HEK293 (cell line): Measurements from ENCODE around the gene SYDE2.

Source experiments
- CTCF ChIA-PET: fragments of 350-600 bp; formaldehyde crosslinking; extraction: SDS; loops from one replicate; lab custom pipeline; 2021; ENCODE audit warnings: antibody characterized with exemption; lab: Yijun Ruan, JAX
- POLR2A ChIA-PET: fragments of 300-600 bp; formaldehyde crosslinking; extraction: SDS; loops from one replicate; lab custom pipeline; 2020; ENCODE audit warnings: antibody characterized with exemption, inconsistent platforms; lab: Yijun Ruan, JAX
- H3K27ac ChIP-seq: fragments of 200-500 bp; sonication (Bioruptor generic); 2 replicates; pipeline ENCODE4 v1.5.1; 2014; ENCODE audit warnings: low read depth, low read length, control low read depth, inconsistent platforms; ENCODE audit errors: extremely low read depth
- H3K36me3 ChIP-seq, 2 experiments: fragments of 200-500 bp in 1 of 2; sonication (Bioruptor generic) in 1 of 2; 1 replicate in 1 of 2; 2 replicates in 1 of 2; pipeline ENCODE4 v1.5.1; 2014 to 2017; ENCODE audit warnings: inconsistent platforms in 2 of 2, low read length in 2 of 2; ENCODE audit not compliant: control insufficient read depth in 2 of 2, insufficient read depth in 1 of 2
- H3K4me1 ChIP-seq: fragments of 200-500 bp; sonication (Bioruptor generic); 2 replicates; pipeline ENCODE4 v1.5.1; 2014; ENCODE audit warnings: mild to moderate bottlenecking, low read length, inconsistent platforms; ENCODE audit not compliant: control insufficient read depth, insufficient read depth
- H3K4me3 ChIP-seq: 2 replicates; pipeline ENCODE4 v1.5.1; 2011; ENCODE audit warnings: low read depth, mild to moderate bottlenecking, control low read depth, low read length, moderate library complexity
- H3K9me3 ChIP-seq: fragments of 200-500 bp; sonication (Bioruptor generic); 2 replicates; pipeline ENCODE4 v1.5.1; 2014; ENCODE audit warnings: low read depth, low read length, inconsistent platforms; ENCODE audit not compliant: control insufficient read depth, insufficient read depth
- BCL11A ChIP-seq: fragments of 450-650 bp; formaldehyde crosslinking; IDR thresholded peaks from 2 replicates; pipeline ENCODE4 v1.5.1; 2016; ENCODE audit warnings: low read depth, missing biosample characterization, missing genetic modification characterization
- GFI1B ChIP-seq: fragments of 450-650 bp; formaldehyde crosslinking; IDR thresholded peaks from 2 replicates; pipeline ENCODE4 v1.5.1; 2016; ENCODE audit warnings: missing biosample characterization, missing genetic modification characterization
- OVOL3 ChIP-seq: fragments of 450-650 bp; formaldehyde crosslinking; IDR thresholded peaks from 2 replicates; pipeline ENCODE4 v1.5.1; 2016; ENCODE audit warnings: missing biosample characterization, missing genetic modification characterization
- ZFP3 ChIP-seq: fragments of 450-650 bp; formaldehyde crosslinking; IDR thresholded peaks from 2 replicates; pipeline ENCODE4 v1.5.1; 2016; ENCODE audit warnings: low read depth, missing biosample characterization, missing genetic modification characterization
- ZIC2 ChIP-seq: fragments of 450-650 bp; formaldehyde crosslinking; IDR thresholded peaks from 2 replicates; pipeline ENCODE4 v1.5.1; 2016; ENCODE audit warnings: missing biosample characterization, missing genetic modification characterization
- ZNF10 ChIP-seq: fragments of 450-650 bp; formaldehyde crosslinking; IDR thresholded peaks from 2 replicates; pipeline ENCODE4 v1.5.1; 2017; ENCODE audit warnings: missing biosample characterization, missing genetic modification characterization
- ZNF138 ChIP-seq: fragments of 450-650 bp; formaldehyde crosslinking; IDR thresholded peaks from 2 replicates; pipeline ENCODE4 v1.5.1; 2016; ENCODE audit warnings: missing biosample characterization, missing genetic modification characterization, borderline replicate concordance
- ZNF19 ChIP-seq: fragments of 450-650 bp; formaldehyde crosslinking; IDR thresholded peaks from 2 replicates; pipeline ENCODE4; 2016; ENCODE audit warnings: missing biosample characterization, missing genetic modification characterization, low read depth
- ZNF266 ChIP-seq: fragments of 450-650 bp; formaldehyde crosslinking; IDR thresholded peaks from 2 replicates; pipeline ENCODE4 v1.5.1; 2016; ENCODE audit warnings: missing biosample characterization, missing genetic modification characterization, low read depth
- ZNF510 ChIP-seq: fragments of 450-650 bp; formaldehyde crosslinking; IDR thresholded peaks from 2 replicates; pipeline ENCODE4 v1.5.1; 2018; ENCODE audit warnings: mild to moderate bottlenecking, missing genetic modification characterization, missing biosample characterization; ENCODE audit not compliant: insufficient replicate concordance
- ZNF544 ChIP-seq: fragments of 450-650 bp; formaldehyde crosslinking; IDR thresholded peaks from 2 replicates; pipeline ENCODE4 v1.5.0; 2017; ENCODE audit warnings: missing biosample characterization, missing genetic modification characterization
- ZNF664 ChIP-seq: fragments of 450-650 bp; formaldehyde crosslinking; IDR thresholded peaks from 2 replicates; pipeline ENCODE4 v1.5.1; 2016; ENCODE audit warnings: missing biosample characterization, missing genetic modification characterization
- ZNF777 ChIP-seq: fragments of 450-650 bp; formaldehyde crosslinking; IDR thresholded peaks from 2 replicates; pipeline ENCODE4 v1.5.1; 2017; ENCODE audit warnings: missing biosample characterization, missing genetic modification characterization, borderline replicate concordance
- ZNF830 ChIP-seq: fragments of 450-650 bp; IDR thresholded peaks from 2 replicates; pipeline ENCODE4 v1.5.0; 2018; ENCODE audit warnings: missing biosample characterization, missing genetic modification characterization, low read depth, mild to moderate bottlenecking, moderate library complexity
- ZNF837 ChIP-seq: fragments of 450-650 bp; formaldehyde crosslinking; IDR thresholded peaks from 2 replicates; pipeline ENCODE4 v1.5.1; 2016; ENCODE audit warnings: missing biosample characterization, missing genetic modification characterization
- ZNF843 ChIP-seq: fragments of 450-650 bp; formaldehyde crosslinking; IDR thresholded peaks from 2 replicates; pipeline ENCODE4 v1.5.1; 2016; ENCODE audit warnings: missing biosample characterization, missing genetic modification characterization
- ZSCAN30 ChIP-seq: fragments of 450-650 bp; IDR thresholded peaks from 2 replicates; pipeline ENCODE4 v1.5.1; 2018; ENCODE audit warnings: missing biosample characterization, mild to moderate bottlenecking, missing genetic modification characterization, moderate library complexity
- TF ChIP-seq, protein P1 (sequence below): fragments of 450-650 bp; formaldehyde crosslinking; IDR thresholded peaks from 2 replicates; pipeline ENCODE4 v1.5.1; 2016; ENCODE audit warnings: missing biosample characterization, missing genetic modification characterization
- TF ChIP-seq, protein P2 (sequence below): sonication (generic); formaldehyde crosslinking; IDR thresholded peaks from 2 replicates; pipeline ENCODE4 v1.8.1; 2022; ENCODE audit warnings: mild to moderate bottlenecking, moderate library complexity, missing genetic modification reagents
- TF ChIP-seq, protein P3 (sequence below): fragments of 450-650 bp; formaldehyde crosslinking; IDR thresholded peaks from 2 replicates; pipeline ENCODE4 v1.5.1; 2016; ENCODE audit warnings: missing biosample characterization, missing genetic modification characterization
- TF ChIP-seq, protein P4 (sequence below): fragments of 450-650 bp; formaldehyde crosslinking; IDR thresholded peaks from 2 replicates; pipeline ENCODE4 v1.5.1; 2016; ENCODE audit warnings: missing biosample characterization, missing genetic modification characterization
- TF ChIP-seq, protein P5 (sequence below): fragments of 450-650 bp; formaldehyde crosslinking; IDR thresholded peaks from 2 replicates; pipeline ENCODE4 v1.5.1; 2016; ENCODE audit warnings: missing biosample characterization, missing genetic modification characterization
- TF ChIP-seq, protein P6 (sequence below): fragments of 450-650 bp; formaldehyde crosslinking; IDR thresholded peaks from 2 replicates; pipeline ENCODE4 v1.5.1; 2017; ENCODE audit warnings: missing biosample characterization, missing genetic modification characterization

The SYDE2 gene

DNA sequence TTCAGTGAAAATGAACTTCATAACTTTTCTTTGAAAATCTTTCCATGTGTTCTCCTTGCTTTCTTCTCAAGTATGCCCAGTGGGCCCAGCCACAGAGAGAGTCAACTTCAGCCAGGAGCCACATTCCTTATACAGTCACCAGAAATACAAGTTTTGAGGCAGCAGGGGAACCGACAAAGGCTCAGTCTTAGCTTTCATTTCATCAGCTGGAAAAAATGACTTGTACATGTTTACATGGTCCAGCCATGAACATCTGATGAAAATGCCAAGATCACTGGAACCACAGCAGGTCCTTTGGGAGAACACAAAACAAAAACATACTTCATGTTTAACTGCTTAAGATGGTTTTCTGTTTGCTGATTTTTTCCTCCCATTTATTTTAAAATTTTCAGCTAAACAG lies 72.5 kb downstream of the SYDE2 start (continued):
- TF ChIP-seq, protein P1, sequence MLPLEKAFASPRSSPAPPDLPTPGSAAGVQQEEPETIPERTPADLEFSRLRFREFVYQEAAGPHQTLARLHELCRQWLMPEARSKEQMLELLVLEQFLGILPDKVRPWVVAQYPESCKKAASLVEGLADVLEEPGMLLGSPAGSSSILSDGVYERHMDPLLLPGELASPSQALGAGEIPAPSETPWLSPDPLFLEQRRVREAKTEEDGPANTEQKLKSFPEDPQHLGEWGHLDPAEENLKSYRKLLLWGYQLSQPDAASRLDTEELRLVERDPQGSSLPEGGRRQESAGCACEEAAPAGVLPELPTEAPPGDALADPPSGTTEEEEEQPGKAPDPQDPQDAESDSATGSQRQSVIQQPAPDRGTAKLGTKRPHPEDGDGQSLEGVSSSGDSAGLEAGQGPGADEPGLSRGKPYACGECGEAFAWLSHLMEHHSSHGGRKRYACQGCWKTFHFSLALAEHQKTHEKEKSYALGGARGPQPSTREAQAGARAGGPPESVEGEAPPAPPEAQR (tag by site-specific recombination) = no peak
- TF ChIP-seq, protein P2, sequence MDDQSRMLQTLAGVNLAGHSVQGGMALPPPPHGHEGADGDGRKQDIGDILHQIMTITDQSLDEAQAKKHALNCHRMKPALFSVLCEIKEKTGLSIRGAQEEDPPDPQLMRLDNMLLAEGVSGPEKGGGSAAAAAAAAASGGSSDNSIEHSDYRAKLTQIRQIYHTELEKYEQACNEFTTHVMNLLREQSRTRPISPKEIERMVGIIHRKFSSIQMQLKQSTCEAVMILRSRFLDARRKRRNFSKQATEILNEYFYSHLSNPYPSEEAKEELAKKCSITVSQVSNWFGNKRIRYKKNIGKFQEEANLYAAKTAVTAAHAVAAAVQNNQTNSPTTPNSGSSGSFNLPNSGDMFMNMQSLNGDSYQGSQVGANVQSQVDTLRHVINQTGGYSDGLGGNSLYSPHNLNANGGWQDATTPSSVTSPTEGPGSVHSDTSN (CRISPR knock-in tag) = no peak
- TF ChIP-seq ZNF830 (tag by site-specific recombination) = no peak
- no peak for TF ChIP-seq ZNF510 (tag by site-specific recombination)

DNA sequence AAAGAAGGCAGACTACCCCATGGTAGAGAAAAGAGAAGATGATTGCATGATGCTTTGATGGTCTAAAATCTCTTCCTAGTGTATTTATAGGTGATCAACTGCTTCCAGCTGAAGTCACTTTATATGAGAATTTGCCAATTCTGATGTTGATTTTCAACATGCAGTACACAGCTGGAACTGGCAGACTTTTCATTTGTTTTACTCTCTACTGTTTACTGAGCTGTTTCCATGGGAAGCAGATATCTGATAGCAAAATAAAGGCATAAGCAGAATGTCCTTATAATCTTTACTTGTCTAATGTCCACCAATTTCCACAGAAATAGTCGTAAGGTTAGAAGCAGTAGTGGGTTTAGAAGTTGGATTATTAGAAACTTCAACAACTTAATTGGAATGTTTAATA lies 74.9 kb downstream of the SYDE2 start:
- POLR2A ChIA-PET = no interaction called here
- CTCF ChIA-PET = interaction anchor here (0.5 to 1.6 kb wide), 3 partner anchors 16 to 117 kb away, joined by 3 read pairs; no protein-coding TSS in a partner anchor
- no peaks in the 10 kb centered on the region for H3K9me3 ChIP-seq

DNA sequence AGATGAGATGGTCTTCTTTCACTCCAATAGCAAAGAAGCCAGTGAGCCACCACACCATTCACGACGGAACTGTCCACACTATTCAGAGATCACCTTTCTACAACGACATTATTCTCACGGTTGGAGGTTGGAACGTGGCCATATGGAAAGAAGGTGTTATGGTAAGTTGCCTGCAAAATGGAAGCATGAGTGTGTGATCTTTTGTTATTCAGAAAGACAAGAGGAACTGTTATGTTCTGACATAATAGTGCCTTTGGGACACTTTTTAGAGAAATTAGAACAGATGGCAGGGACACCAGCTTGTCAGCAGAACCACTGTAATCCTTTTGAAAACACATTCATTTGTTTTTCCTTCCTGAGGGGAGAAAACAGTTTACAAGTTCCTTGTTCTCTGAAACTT lies 76.7 kb downstream of the SYDE2 start:
- CTCF ChIA-PET = interaction anchor here (0.7 kb wide), 1 partner anchor 137 kb away, joined by 3 read pairs; no protein-coding TSS in a partner anchor
- H3K36me3 ChIP-seq = no peaks in the 10 kb centered on the region
- no peak overlapping the region for H3K4me3 ChIP-seq
- no peak overlapping the region for H3K27ac ChIP-seq
- POLR2A ChIA-PET = no interaction called here
- no peaks in the 10 kb centered on the region for H3K9me3 ChIP-seq
- H3K4me1 ChIP-seq = no peaks in the 10 kb centered on the region
- TF ChIP-seq OVOL3 = no peak
- TF ChIP-seq ZFP3 (tag by site-specific recombination) = no peak
- no peak for TF ChIP-seq ZNF777 (tag by site-specific recombination)
- no peak for TF ChIP-seq GFI1B
- TF ChIP-seq, protein P3, sequence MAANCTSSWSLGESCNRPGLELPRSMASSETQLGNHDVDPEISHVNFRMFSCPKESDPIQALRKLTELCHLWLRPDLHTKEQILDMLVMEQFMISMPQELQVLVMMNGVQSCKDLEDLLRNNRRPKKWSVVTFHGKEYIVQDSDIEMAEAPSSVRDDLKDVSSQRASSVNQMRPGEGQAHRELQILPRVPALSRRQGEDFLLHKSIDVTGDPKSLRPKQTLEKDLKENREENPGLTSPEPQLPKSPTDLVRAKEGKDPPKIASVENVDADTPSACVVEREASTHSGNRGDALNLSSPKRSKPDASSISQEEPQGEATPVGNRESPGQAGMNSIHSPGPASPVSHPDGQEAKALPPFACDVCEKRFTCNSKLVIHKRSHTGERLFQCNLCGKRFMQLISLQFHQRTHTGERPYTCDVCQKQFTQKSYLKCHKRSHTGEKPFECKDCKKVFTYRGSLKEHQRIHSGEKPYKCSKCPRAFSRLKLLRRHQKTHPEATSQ (tag by site-specific recombination) = no peak
- no peak for TF ChIP-seq ZNF19 (tag by site-specific recombination)
- TF ChIP-seq, protein P4, sequence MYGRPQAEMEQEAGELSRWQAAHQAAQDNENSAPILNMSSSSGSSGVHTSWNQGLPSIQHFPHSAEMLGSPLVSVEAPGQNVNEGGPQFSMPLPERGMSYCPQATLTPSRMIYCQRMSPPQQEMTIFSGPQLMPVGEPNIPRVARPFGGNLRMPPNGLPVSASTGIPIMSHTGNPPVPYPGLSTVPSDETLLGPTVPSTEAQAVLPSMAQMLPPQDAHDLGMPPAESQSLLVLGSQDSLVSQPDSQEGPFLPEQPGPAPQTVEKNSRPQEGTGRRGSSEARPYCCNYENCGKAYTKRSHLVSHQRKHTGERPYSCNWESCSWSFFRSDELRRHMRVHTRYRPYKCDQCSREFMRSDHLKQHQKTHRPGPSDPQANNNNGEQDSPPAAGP (tag by site-specific recombination) = no peak
- TF ChIP-seq ZIC2 (tag by site-specific recombination) = no peak

More for the DNA sequence above, 74.9 kb downstream of the SYDE2 start:
- Histone ChIP-seq H3K4me1 (no peaks in the 10 kb centered on the region), H3K27ac (no peak overlapping the region), H3K36me3 (no peaks in the 10 kb centered on the region), H3K4me3 (no peak overlapping the region)
- TF ChIP-seq ZNF138 (no peak), ZNF544 (tag by site-specific recombination) (no peak), ZSCAN30 (tag by site-specific recombination) (no peak), ZNF664 (tag by site-specific recombination) (no peak), ZNF843 (tag by site-specific recombination) (no peak), BCL11A (tag by site-specific recombination) (no peak), ZNF10 (tag by site-specific recombination) (no peak), ZNF266 (tag by site-specific recombination) (no peak), ZNF837 (tag by site-specific recombination) (no peak)
- TF ChIP-seq, protein P4 (tag by site-specific recombination) = no peak
- TF ChIP-seq, protein P5, sequence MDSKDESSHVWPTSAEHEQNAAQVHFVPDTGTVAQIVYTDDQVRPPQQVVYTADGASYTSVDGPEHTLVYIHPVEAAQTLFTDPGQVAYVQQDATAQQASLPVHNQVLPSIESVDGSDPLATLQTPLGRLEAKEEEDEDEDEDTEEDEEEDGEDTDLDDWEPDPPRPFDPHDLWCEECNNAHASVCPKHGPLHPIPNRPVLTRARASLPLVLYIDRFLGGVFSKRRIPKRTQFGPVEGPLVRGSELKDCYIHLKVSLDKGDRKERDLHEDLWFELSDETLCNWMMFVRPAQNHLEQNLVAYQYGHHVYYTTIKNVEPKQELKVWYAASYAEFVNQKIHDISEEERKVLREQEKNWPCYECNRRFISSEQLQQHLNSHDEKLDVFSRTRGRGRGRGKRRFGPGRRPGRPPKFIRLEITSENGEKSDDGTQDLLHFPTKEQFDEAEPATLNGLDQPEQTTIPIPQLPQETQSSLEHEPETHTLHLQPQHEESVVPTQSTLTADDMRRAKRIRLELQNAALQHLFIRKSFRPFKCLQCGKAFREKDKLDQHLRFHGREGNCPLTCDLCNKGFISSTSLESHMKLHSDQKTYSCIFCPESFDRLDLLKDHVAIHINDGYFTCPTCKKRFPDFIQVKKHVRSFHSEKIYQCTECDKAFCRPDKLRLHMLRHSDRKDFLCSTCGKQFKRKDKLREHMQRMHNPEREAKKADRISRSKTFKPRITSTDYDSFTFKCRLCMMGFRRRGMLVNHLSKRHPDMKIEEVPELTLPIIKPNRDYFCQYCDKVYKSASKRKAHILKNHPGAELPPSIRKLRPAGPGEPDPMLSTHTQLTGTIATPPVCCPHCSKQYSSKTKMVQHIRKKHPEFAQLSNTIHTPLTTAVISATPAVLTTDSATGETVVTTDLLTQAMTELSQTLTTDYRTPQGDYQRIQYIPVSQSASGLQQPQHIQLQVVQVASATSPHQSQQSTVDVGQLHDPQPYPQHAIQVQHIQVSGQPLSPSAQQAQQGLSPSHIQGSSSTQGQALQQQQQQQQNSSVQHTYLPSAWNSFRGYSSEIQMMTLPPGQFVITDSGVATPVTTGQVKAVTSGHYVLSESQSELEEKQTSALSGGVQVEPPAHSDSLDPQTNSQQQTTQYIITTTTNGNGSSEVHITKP (tag by site-specific recombination) = no peak
- TF ChIP-seq, protein P6, sequence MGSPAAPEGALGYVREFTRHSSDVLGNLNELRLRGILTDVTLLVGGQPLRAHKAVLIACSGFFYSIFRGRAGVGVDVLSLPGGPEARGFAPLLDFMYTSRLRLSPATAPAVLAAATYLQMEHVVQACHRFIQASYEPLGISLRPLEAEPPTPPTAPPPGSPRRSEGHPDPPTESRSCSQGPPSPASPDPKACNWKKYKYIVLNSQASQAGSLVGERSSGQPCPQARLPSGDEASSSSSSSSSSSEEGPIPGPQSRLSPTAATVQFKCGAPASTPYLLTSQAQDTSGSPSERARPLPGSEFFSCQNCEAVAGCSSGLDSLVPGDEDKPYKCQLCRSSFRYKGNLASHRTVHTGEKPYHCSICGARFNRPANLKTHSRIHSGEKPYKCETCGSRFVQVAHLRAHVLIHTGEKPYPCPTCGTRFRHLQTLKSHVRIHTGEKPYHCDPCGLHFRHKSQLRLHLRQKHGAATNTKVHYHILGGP (tag by site-specific recombination) = no peak
